Raji (cell line): ENCODE measurements around the gene CD93.

Experiments
- POLR2A ChIP-seq: IDR thresholded peaks from 2 replicates; pipeline ENCODE4 v1.6.1; 2011; ENCODE audit warnings: low read depth, low read length, control low read depth; ENCODE audit not compliant: insufficient read depth

CD93 gene

GRCh38 chr20:23065266-23066201, 20.6 kb downstream of the CD93 start:
- TF ChIP-seq POLR2A = no peak

GRCh38 chr20:23063581-23063980, 22.5 kb downstream of the CD93 start:
- no peak for TF ChIP-seq POLR2A

GRCh38 chr20:23063168-23063567, 23.0 kb downstream of the CD93 start:
- no peak for TF ChIP-seq POLR2A

- no peak for TF ChIP-seq POLR2A
These were observed 23.5 kb downstream of the CD93 start for GRCh38 chr20:23062632-23063031.

GRCh38 chr20:23061734-23062561, 24.2 kb downstream of the CD93 start:
- no peak for TF ChIP-seq POLR2A

GRCh38 chr20:23061262-23061661, 24.9 kb downstream of the CD93 start:
- no peak for TF ChIP-seq POLR2A

GRCh38 chr20:23060629-23061028, 25.5 kb downstream of the CD93 start:
- no peak for TF ChIP-seq POLR2A

GRCh38 chr20:23059846-23060245, 26.3 kb downstream of the CD93 start:
- TF ChIP-seq POLR2A = no peak

GRCh38 chr20:23059001-23059400, 27.1 kb downstream of the CD93 start:
- no peak for TF ChIP-seq POLR2A

- TF ChIP-seq POLR2A = no peak
These were observed 27.9 kb downstream of the CD93 start for GRCh38 chr20:23058240-23058639.

GRCh38 chr20:23052904-23053303, 33.2 kb downstream of the CD93 start:
- no peak for TF ChIP-seq POLR2A

- no peak for TF ChIP-seq POLR2A
These were observed 35.1 kb downstream of the CD93 start for GRCh38 chr20:23050847-23051627.

- no peak for TF ChIP-seq POLR2A
These were observed 35.9 kb downstream of the CD93 start for GRCh38 chr20:23050076-23050838.
